ENCODE results near the gene SCUBE3. TPM values are rescaled to one million over a fixed set of nuclear protein-coding genes. Genes with fewer than 3 reads are reported as not detected.

SCUBE3 gene
- total RNA-seq, 3 donors from 2014 or later (not counting 1 experiment from before 2014, with no cell fraction given): 0.25 to 0.31 TPM; not detected in 1

DNA sequence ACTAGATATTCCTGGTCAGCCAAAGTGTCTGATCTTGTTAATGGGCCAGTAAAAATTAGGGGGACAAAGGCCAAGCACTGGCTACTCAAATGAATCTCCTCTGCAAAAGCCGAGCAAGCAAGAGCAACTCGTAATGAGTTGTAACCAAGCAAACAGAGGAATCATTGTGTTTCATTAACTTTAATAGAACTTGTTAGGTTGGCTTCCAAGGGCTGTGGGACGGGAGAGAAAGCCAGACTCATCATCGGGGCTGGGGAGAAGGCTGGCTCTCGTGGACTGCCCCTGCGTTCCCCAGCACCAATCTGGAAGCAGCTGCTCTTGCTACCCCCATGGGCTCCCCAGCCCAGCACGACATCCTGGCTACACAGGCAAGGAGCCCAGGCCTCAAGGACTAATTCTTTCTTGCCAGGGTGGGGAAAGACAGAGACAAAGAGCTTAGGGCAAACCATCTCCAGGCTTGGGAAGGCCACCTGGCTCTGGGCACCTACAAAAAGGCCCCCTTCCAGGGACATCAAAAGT lies 10.5 kb upstream of the SCUBE3 start:
- Histone ChIP-seq H3K4me1 (ENCODE audit: control insufficient read depth, insufficient read depth, low read length) (no peaks in the 10 kb centered on the region), H3K4me3 (ENCODE audit: low read length) (no peak overlapping the region), H3K9me3 (ENCODE audit: control insufficient read depth, insufficient read depth, low read length) (no peaks in the 10 kb centered on the region), H3K27ac (ENCODE audit: low read length) (no peak overlapping the region), H3K27me3 (ENCODE audit: control insufficient read depth, insufficient read depth, low read length) (peaks cover 2% of the 10 kb centered on the region), H3K36me3 (ENCODE audit: control insufficient read depth, insufficient read depth, low read length) (no peaks in the 10 kb centered on the region)
- H3K27me3 Mint-ChIP-seq (ENCODE audit: low read depth in 2 of 2): peaks cover 22 to 69% of the 10 kb centered on the region in 2 donors
- H3K27ac Mint-ChIP-seq: no peak overlapping the region
- no peaks in the 10 kb centered on the region for H3K36me3 Mint-ChIP-seq
- no peak overlapping the region for H3K4me3 Mint-ChIP-seq
- H3K4me1 Mint-ChIP-seq: no peaks in the 10 kb centered on the region
- WGBS (ENCODE audit: insufficient coverage): 91% methylated on average over 7 of the region's 7 CpGs
- DNase-seq (no peak), ATAC-seq (no peak)
- TF ChIP-seq CTCF (IDR thresholded peaks at IDR 0.05): no peak
- H3K9me3 Mint-ChIP-seq: no peaks in the 10 kb centered on the region
- intact Hi-C loops (cut with micrococcal nuclease): loop anchor here (10.0 kb wide), 1 partner anchor 738 kb away; the partner anchor contains the start of gene PACSIN1

DNA sequence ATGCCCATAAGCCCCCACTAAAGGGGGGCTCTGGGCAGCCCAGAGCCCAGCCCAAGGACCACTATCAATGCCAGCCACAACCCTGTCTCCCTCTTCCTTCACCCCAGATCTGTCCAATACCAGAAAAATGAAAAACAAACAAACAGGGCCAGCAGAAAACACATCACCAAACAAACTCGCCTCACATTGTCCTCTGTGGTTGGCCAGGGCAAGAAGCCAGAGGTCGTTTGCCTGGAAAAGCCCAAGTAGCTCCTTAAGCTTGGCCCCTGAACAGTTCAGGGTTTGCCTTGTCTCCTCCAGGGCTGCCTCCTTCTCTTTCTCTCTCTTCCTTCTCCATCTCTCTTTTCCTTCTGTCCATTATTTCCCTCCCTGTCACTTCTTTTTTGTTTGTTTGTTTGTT lies 10.1 kb upstream of the SCUBE3 start:
- ATAC-seq (no peak), DNase-seq (no peak)
- Mint-ChIP-seq H3K9me3 (no peaks in the 10 kb centered on the region), H3K27ac (no peak overlapping the region), H3K4me1 (no peaks in the 10 kb centered on the region), H3K27me3 (ENCODE audit: low read depth in 2 of 2) (peaks cover 23 to 70% of the 10 kb centered on the region in 2 donors), H3K36me3 (no peaks in the 10 kb centered on the region), H3K4me3 (no peak overlapping the region)
- Histone ChIP-seq H3K4me3 (ENCODE audit: low read length) (no peak overlapping the region), H3K27me3 (ENCODE audit: control insufficient read depth, insufficient read depth, low read length) (peaks cover 2% of the 10 kb centered on the region), H3K36me3 (ENCODE audit: control insufficient read depth, insufficient read depth, low read length) (no peaks in the 10 kb centered on the region), H3K27ac (ENCODE audit: low read length) (no peak overlapping the region), H3K4me1 (ENCODE audit: control insufficient read depth, insufficient read depth, low read length) (no peaks in the 10 kb centered on the region), H3K9me3 (ENCODE audit: control insufficient read depth, insufficient read depth, low read length) (no peaks in the 10 kb centered on the region)
- TF ChIP-seq CTCF (IDR thresholded peaks at IDR 0.05): no peak
- intact Hi-C loops (cut with micrococcal nuclease): loop anchor here (2.0 to 10.0 kb wide), 2 partner anchors 57 to 739 kb away; partner anchors contain the start of gene PACSIN1
- WGBS (ENCODE audit: insufficient coverage): 65% methylated on average over 2 of the region's 2 CpGs

- no peak for TF ChIP-seq CTCF (IDR thresholded peaks at IDR 0.05)
- peaks cover 2% of the 10 kb centered on the region for H3K27me3 ChIP-seq (ENCODE audit: control insufficient read depth, insufficient read depth, low read length)
- H3K27me3 Mint-ChIP-seq (ENCODE audit: low read depth in 2 of 2): peaks cover 31 to 73% of the 10 kb centered on the region in 2 donors
- 83% methylated on average over 1 of the region's 1 CpG for WGBS (ENCODE audit: insufficient coverage)
- H3K36me3 Mint-ChIP-seq: no peaks in the 10 kb centered on the region
- H3K9me3 Mint-ChIP-seq: no peaks in the 10 kb centered on the region
- H3K27ac Mint-ChIP-seq: no peak overlapping the region
- no peak overlapping the region for H3K4me3 ChIP-seq (ENCODE audit: low read length)
- H3K9me3 ChIP-seq (ENCODE audit: control insufficient read depth, insufficient read depth, low read length): no peaks in the 10 kb centered on the region
- H3K27ac ChIP-seq (ENCODE audit: low read length): no peak overlapping the region
- H3K4me1 ChIP-seq (ENCODE audit: control insufficient read depth, insufficient read depth, low read length): no peaks in the 10 kb centered on the region
- intact Hi-C loops (cut with micrococcal nuclease): loop anchor here (10.0 kb wide), 1 partner anchor 742 kb away; the partner anchor contains the start of gene PACSIN1
- no peaks in the 10 kb centered on the region for H3K4me1 Mint-ChIP-seq
- no peak for ATAC-seq
- no peak for DNase-seq
- no peaks in the 10 kb centered on the region for H3K36me3 ChIP-seq (ENCODE audit: control insufficient read depth, insufficient read depth, low read length)
- H3K4me3 Mint-ChIP-seq: no peak overlapping the region
These were observed 7.4 kb upstream of the SCUBE3 start for GRCh38 chr6:35206346-35206745.

GRCh38 chr6:35208419-35208818 lies 5.3 kb upstream of the SCUBE3 start:
- no peak overlapping the region for H3K27ac ChIP-seq (ENCODE audit: low read length)
- no peak overlapping the region for H3K4me3 Mint-ChIP-seq
- H3K36me3 ChIP-seq (ENCODE audit: control insufficient read depth, insufficient read depth, low read length): no peaks in the 10 kb centered on the region
- DNase-seq: no peak
- intact Hi-C loops (cut with micrococcal nuclease): loop anchor here (10.0 kb wide), 1 partner anchor 744 kb away; the partner anchor contains the start of gene PACSIN1
- WGBS (ENCODE audit: insufficient coverage): 51% methylated on average over 4 of the region's 4 CpGs
- H3K27me3 Mint-ChIP-seq (ENCODE audit: low read depth in 2 of 2): peaks cover 52 to 84% of the 10 kb centered on the region in 2 donors
- H3K36me3 Mint-ChIP-seq: no peaks in the 10 kb centered on the region
- peaks cover 5 to 7% of the 10 kb centered on the region in 2 donors for H3K4me1 Mint-ChIP-seq
- no peak overlapping the region for H3K4me3 ChIP-seq (ENCODE audit: low read length)
- H3K4me1 ChIP-seq (ENCODE audit: control insufficient read depth, insufficient read depth, low read length): peaks cover 3% of the 10 kb centered on the region
- H3K27ac Mint-ChIP-seq: no peak overlapping the region
- TF ChIP-seq CTCF (IDR thresholded peaks at IDR 0.05): no peak
- H3K27me3 ChIP-seq (ENCODE audit: control insufficient read depth, insufficient read depth, low read length): peaks cover 12% of the 10 kb centered on the region
- ATAC-seq: no peak
- H3K9me3 ChIP-seq (ENCODE audit: control insufficient read depth, insufficient read depth, low read length): no peaks in the 10 kb centered on the region
- no peaks in the 10 kb centered on the region for H3K9me3 Mint-ChIP-seq

Measured in natural killer cell (primary cell).